ENCODE data around the gene ZNF541. TPM values are rescaled to one million over a fixed set of nuclear protein-coding genes. Genes with fewer than 3 reads are reported as not detected.

Gene ZNF541
- total RNA-seq, 1 experiment from 2014 or later, result not detected

DNA sequence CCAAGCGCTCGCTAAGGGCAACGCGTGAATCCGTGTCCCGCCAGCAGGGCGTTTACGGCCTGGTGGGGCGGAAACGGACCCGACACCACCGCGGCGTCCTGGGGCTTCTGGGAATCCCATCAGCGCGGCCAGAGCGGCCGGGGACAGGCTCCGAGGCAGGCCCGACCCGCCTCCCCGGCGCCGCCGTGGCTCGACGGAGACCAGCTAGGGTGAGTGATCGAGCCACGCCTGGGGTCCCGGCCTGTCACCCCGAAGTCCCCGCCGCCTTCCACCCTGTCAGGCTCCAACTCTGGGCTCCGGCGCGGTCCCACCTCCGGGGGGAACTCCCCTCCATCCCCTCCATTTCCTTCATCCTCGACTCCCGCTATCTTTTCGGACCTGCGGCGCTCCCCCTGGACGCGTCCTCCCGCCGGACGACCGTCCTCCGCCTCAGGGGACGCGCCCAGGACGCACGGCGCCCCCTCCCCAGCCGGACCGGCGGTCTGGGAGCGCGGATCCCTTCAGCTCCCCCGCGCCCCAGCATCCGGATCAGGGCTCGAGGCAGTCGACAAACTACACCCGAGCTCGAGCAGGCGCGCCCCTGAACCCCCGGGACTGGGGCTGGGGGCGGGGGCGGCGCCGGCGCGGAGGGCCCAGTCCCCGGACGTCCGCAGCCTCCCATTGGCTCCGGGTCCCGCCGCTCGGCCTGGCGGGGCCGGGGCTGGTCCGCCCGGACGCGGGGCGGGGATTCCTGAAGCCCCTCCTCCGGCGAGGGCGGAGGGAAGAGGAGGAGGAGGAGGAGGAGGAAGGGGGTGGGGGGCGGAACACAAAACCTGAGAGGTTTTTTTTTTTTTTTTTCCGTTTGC, 35.3 kb upstream of the ZNF541 start:
- no peaks in the 10 kb centered on the region for H3K27me3 Mint-ChIP-seq (ENCODE audit: insufficient read depth, unreplicated experiment)
- TSS peak; percentile 66 for BruUV-seq (replicated peaks)
- TF ChIP-seq, protein P1, sequence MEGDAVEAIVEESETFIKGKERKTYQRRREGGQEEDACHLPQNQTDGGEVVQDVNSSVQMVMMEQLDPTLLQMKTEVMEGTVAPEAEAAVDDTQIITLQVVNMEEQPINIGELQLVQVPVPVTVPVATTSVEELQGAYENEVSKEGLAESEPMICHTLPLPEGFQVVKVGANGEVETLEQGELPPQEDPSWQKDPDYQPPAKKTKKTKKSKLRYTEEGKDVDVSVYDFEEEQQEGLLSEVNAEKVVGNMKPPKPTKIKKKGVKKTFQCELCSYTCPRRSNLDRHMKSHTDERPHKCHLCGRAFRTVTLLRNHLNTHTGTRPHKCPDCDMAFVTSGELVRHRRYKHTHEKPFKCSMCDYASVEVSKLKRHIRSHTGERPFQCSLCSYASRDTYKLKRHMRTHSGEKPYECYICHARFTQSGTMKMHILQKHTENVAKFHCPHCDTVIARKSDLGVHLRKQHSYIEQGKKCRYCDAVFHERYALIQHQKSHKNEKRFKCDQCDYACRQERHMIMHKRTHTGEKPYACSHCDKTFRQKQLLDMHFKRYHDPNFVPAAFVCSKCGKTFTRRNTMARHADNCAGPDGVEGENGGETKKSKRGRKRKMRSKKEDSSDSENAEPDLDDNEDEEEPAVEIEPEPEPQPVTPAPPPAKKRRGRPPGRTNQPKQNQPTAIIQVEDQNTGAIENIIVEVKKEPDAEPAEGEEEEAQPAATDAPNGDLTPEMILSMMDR (IDR thresholded peaks at IDR 0.05; ENCODE audit: unreplicated experiment), result no peak
- H3K4me1 Mint-ChIP-seq (ENCODE audit: insufficient read depth, unreplicated experiment), result peaks cover 15% of the 10 kb centered on the region
- H3K27ac Mint-ChIP-seq (ENCODE audit: low read depth, unreplicated experiment), result peak overlapping the region; percentile 75
- peak; percentile 96 for DNase-seq (ENCODE audit: unreplicated experiment)
- peak overlapping the region; percentile 84 for H3K4me3 Mint-ChIP-seq (ENCODE audit: unreplicated experiment)
- CTCF ChIA-PET, result interaction anchor here (0.6 to 1.0 kb wide), 3 partner anchors 106 to 1568 kb away, joined by 3 to 6 read pairs (median 4); partner anchors contain the start of gene IGFL4
- intact Hi-C loops (cut with micrococcal nuclease), result loop anchor here (1.0 to 5.0 kb wide), 3 partner anchors 91 to 171 kb away; partner anchors contain the start of gene NAPA
- H3K9me3 Mint-ChIP-seq (ENCODE audit: unreplicated experiment), result no peaks in the 10 kb centered on the region
- peaks cover 18% of the 10 kb centered on the region for H3K36me3 Mint-ChIP-seq (ENCODE audit: insufficient read depth, unreplicated experiment)
- POLR2A ChIA-PET, result interaction anchor here (0.5 to 3.7 kb wide), 13 partner anchors 9 to 364 kb away, joined by 3 to 54 read pairs (median 4); partner anchors contain the start of genes KPTN and NAPA

DNA sequence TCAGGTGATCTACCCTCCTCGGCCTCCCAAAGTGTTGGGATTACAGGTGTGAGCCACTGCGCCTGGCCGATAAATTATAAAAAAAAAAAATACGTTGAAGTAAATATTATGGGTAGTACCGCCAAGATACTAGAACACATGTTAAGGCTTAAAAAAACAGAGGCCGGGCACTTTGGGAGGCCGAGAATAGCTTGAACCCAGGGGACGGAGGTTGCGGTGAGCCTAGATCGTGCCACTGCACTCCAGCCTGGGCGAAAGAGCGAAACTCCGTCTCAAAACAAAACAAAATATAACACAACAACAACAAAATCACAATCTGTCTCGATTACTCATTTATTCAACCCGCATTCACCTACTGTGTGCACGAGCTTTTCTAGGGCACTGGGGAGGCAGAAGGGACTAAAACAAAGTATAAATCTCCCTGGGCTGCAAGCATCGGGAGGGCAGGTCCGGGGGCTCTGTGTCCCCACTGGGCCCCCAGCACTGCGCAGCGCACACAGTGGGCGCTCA, 34.7 kb upstream of the ZNF541 start:
- H3K27me3 Mint-ChIP-seq (ENCODE audit: insufficient read depth, unreplicated experiment), result no peaks in the 10 kb centered on the region
- ChIA-PET POLR2A (interaction anchor here (0.7 to 3.7 kb wide), 7 partner anchors 8 to 168 kb away, joined by 3 to 54 read pairs (median 7); partner anchors contain the start of genes KPTN and NAPA), CTCF (interaction anchor here (0.5 to 1.1 kb wide), 5 partner anchors 18 to 1567 kb away, joined by 3 to 6 read pairs (median 4); partner anchors contain the start of genes IGFL4 and NAPA)
- peaks cover 12% of the 10 kb centered on the region for H3K36me3 Mint-ChIP-seq (ENCODE audit: insufficient read depth, unreplicated experiment)
- no TSS peak for BruUV-seq (replicated peaks)
- no peak for DNase-seq (ENCODE audit: unreplicated experiment)
- peaks cover 15% of the 10 kb centered on the region for H3K4me1 Mint-ChIP-seq (ENCODE audit: insufficient read depth, unreplicated experiment)
- no peaks in the 10 kb centered on the region for H3K9me3 Mint-ChIP-seq (ENCODE audit: unreplicated experiment)
- TF ChIP-seq, protein P1 (IDR thresholded peaks at IDR 0.05; ENCODE audit: unreplicated experiment), result no peak
- peak overlapping the region; percentile 84 for H3K4me3 Mint-ChIP-seq (ENCODE audit: unreplicated experiment)
- intact Hi-C loops (cut with micrococcal nuclease), result loop anchor here (1.0 to 5.0 kb wide), 3 partner anchors 91 to 170 kb away; partner anchors contain the start of gene NAPA
- H3K27ac Mint-ChIP-seq (ENCODE audit: low read depth, unreplicated experiment), result no peak overlapping the region

DNA sequence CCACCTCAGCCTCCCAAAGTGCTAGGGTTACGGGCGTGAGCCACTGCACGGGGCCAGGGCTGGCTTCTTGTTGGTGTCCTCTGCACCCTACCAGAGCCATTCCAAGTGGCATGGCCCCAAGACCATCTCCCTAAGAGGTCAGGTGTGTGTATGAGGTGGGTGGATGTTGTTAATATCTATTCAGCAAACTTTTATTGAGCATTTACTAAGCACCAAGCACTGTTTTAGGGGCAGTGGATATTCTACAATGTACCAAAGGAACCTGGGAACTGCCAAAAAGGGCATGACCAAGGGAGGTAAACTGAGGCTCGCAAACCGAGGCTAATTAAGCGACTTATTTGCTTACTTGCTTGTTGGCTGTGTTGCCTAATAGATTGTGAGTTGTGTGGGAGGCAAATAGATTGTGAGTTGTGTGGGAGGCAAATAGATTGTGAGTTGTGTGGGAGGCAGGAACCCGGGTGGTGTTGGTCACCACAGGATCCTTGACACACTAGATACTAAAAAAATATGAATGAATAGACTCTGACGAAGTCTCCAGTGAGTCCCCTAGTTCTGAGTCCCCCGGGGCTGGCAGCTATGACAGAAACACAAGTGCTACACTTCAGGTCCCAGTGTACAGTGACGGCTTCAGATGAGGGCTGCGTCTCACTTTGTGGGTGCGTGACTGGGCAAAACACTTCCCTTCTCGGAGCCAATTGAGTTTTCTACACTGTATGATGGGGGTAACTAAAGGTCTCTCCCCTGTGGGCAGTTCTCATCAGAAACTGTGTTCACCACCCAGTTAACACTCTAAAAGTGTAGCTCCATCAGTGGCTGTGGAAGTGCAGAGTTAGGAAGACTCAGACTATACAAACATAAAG, 31.0 kb upstream of the ZNF541 start:
- ChIA-PET CTCF (interaction anchor here (0.8 to 1.0 kb wide), 2 partner anchors 88 to 103 kb away, joined by 3 to 5 read pairs; no protein-coding TSS in a partner anchor), POLR2A (interaction anchor here (1.0 to 1.1 kb wide), 2 partner anchors 88 to 90 kb away, joined by 3 to 4 read pairs; no protein-coding TSS in a partner anchor)
- Mint-ChIP-seq H3K4me3 (ENCODE audit: unreplicated experiment) (no peak overlapping the region), H3K27me3 (ENCODE audit: insufficient read depth, unreplicated experiment) (no peaks in the 10 kb centered on the region), H3K9me3 (ENCODE audit: unreplicated experiment) (no peaks in the 10 kb centered on the region), H3K36me3 (ENCODE audit: insufficient read depth, unreplicated experiment) (peaks cover 9% of the 10 kb centered on the region), H3K27ac (ENCODE audit: low read depth, unreplicated experiment) (no peak overlapping the region), H3K4me1 (ENCODE audit: insufficient read depth, unreplicated experiment) (peaks cover 16% of the 10 kb centered on the region)
- no peak for DNase-seq (ENCODE audit: unreplicated experiment)
- intact Hi-C loops (cut with micrococcal nuclease), result no loop called here
- BruUV-seq (replicated peaks), result no TSS peak
- TF ChIP-seq, protein P1 (IDR thresholded peaks at IDR 0.05; ENCODE audit: unreplicated experiment), result no peak

All from MCF 10A (cell line).